GM10248 (cell line): Measurements from ENCODE around the gene PLRG1.

Experiments
- CTCF ChIA-PET: fragments of 300-600 bp; sonication (Branson Sonifier 250); formaldehyde crosslinking; extraction: SDS; loops from one replicate; lab custom pipeline; 2021; ENCODE audit warnings: antibody characterized with exemption; lab: Yijun Ruan, JAX
- POLR2A ChIA-PET: fragments of 350-650 bp; sonication (Branson Sonifier 250); formaldehyde crosslinking; extraction: SDS; loops from one replicate; lab custom pipeline; 2020; ENCODE audit warnings: antibody characterized with exemption; lab: Yijun Ruan, JAX
- DNase-seq: peaks from one replicate; pipeline ENCODE4 v3.0.0; 2012; ENCODE audit errors: extremely low spot score
- TF ChIP-seq, protein P1 (sequence below): IDR thresholded peaks from 2 replicates; pipeline ENCODE4 v1.5.1; 2012; ENCODE audit warnings: mild to moderate bottlenecking, low read depth; ENCODE audit errors: extremely low read depth, missing control alignments, control extremely low read depth

Gene PLRG1

GRCh38 chr4:154574311-154574710 is 24.1 kb upstream of the PLRG1 start:
- TF ChIP-seq, protein P1, sequence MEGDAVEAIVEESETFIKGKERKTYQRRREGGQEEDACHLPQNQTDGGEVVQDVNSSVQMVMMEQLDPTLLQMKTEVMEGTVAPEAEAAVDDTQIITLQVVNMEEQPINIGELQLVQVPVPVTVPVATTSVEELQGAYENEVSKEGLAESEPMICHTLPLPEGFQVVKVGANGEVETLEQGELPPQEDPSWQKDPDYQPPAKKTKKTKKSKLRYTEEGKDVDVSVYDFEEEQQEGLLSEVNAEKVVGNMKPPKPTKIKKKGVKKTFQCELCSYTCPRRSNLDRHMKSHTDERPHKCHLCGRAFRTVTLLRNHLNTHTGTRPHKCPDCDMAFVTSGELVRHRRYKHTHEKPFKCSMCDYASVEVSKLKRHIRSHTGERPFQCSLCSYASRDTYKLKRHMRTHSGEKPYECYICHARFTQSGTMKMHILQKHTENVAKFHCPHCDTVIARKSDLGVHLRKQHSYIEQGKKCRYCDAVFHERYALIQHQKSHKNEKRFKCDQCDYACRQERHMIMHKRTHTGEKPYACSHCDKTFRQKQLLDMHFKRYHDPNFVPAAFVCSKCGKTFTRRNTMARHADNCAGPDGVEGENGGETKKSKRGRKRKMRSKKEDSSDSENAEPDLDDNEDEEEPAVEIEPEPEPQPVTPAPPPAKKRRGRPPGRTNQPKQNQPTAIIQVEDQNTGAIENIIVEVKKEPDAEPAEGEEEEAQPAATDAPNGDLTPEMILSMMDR: no peak
- no peak for DNase-seq
- CTCF ChIA-PET: interaction anchor here (1.0 to 2.7 kb wide), 6 partner anchors 9 to 51 kb away, joined by 3 to 11 read pairs (median 4); partner anchors contain the start of gene FGB
- POLR2A ChIA-PET: no interaction called here

DNA sequence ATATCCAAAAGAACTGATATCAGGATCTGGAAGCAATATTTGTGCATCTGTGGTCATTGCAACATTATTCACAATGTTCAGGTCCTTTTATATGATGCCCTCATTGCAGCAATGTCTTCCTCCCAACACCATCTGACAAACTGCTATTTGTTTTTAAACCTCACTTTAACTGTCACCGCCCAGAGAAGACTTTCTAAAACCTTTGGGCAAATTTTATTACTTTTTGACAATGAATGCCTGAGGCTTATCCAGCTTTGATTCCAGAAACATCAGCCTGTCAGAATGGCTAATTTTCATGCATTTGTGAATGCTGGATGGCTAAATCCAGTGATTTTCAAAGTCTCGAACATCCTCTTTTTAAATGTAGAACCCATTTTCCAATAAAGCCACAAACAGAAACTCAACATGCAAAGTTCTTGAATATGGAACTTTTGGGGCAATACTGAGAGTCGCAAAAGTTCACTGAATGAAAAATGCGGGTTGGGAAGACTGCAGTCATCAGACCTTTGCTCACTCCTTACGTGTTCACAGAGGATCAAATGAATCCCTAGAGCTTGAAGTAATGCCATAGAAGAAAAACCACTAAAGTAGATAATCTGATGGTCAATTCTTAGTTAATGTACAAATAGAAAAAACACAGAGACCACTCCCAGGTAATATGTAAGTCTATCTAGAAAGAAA is 23.1 kb upstream of the PLRG1 start:
- DNase-seq: no peak
- ChIA-PET POLR2A (no interaction called here), CTCF (interaction anchor here (1.2 to 2.8 kb wide), 5 partner anchors 11 to 52 kb away, joined by 3 to 15 read pairs (median 9); partner anchors contain the start of gene FGB)
- TF ChIP-seq, protein P1: no peak

- TF ChIP-seq, protein P1: no peak
- POLR2A ChIA-PET: no interaction called here
- CTCF ChIA-PET: interaction anchor here (0.7 to 3.4 kb wide), 4 partner anchors 10 to 24 kb away, joined by 3 to 22 read pairs (median 4); partner anchors contain the start of gene PLRG1
- no peak for DNase-seq
These were observed 19.4 kb upstream of the PLRG1 start for GRCh38 chr4:154569584-154569983.

DNA sequence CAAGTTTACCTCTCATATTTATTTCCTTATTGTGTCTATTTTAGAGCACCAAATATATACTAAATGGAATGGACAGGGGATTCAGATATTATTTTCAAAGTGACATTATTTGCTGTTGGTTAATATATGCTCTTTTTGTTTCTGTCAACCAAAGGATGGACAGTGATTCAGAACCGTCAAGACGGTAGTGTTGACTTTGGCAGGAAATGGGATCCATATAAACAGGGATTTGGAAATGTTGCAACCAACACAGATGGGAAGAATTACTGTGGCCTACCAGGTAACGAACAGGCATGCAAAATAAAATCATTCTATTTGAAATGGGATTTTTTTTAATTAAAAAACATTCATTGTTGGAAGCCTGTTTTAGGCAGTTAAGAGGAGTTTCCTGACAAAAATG is 18.8 kb upstream of the PLRG1 start:
- TF ChIP-seq, protein P1: no peak
- DNase-seq: no peak
- ChIA-PET CTCF (interaction anchor here (0.8 to 3.4 kb wide), 4 partner anchors 10 to 55 kb away, joined by 3 to 22 read pairs (median 5); partner anchors contain the start of gene PLRG1), POLR2A (no interaction called here)

GRCh38 chr4:154566639-154567204 is 16.5 kb upstream of the PLRG1 start:
- CTCF ChIA-PET: interaction anchor here (1.1 to 3.4 kb wide), 5 partner anchors 8 to 72 kb away, joined by 3 to 22 read pairs (median 4); no protein-coding TSS in a partner anchor
- POLR2A ChIA-PET: no interaction called here

DNA sequence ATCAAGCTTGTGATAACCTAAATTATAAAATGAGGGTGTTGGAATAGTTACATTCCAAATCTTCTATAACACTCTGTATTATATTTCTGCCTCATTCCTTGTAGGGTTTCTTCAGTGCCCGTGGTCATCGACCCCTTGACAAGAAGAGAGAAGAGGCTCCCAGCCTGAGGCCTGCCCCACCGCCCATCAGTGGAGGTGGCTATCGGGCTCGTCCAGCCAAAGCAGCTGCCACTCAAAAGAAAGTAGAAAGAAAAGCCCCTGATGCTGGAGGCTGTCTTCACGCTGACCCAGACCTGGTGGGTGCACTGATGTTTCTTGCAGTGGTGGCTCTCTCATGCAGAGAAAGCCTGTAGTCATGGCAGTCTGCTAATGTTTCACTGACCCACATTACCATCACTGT is 15.5 kb upstream of the PLRG1 start:
- ChIA-PET CTCF (interaction anchor here (1.0 to 2.0 kb wide), 8 partner anchors 8 to 73 kb away, joined by 3 to 5 read pairs (median 4); partner anchors contain the start of gene PLRG1), POLR2A (no interaction called here)

More at GRCh38 chr4:154566639-154567204, 16.5 kb upstream of the PLRG1 start:
- TF ChIP-seq, protein P1: no peak
- no peak for DNase-seq

More for the DNA sequence above, 15.5 kb upstream of the PLRG1 start:
- no peak for DNase-seq
- TF ChIP-seq, protein P1: no peak
